Right ventricle myocardium superior (tissue), 1 donor: ENCODE data around the gene RYR2. TPM values are rescaled to one million over a fixed set of nuclear protein-coding genes. Genes with fewer than 3 reads are reported as not detected.
A peak's percentile ranks its signal among the peaks of the same experiment; 100 is the strongest.

Experiments
- ATAC-seq: fragments of 200-7000 bp; cut with Tn5 transposase; one replicate; pipeline ENCODE4 v1.9.1; 2020; ENCODE audit warnings: mild to moderate bottlenecking; ENCODE audit not compliant: poor library complexity
- DNase-seq: peaks from one replicate; pipeline ENCODE4 v3.0.0-alpha.2; 2020
- intact Hi-C: fragments of 100-400 bp; cut with DNase I; formaldehyde crosslinking; loops from one replicate; pipeline ENCODE4 v1.11.2; 2022
- microRNA-seq: library from miRNA; unstranded; fragments of <30 nt; microRNA quantifications from one replicate; pipeline ENCODE4 v1.2.0, GENCODE V29; 2020
- total RNA-seq: library from RNA; stranded (reverse); fragmentation: NEBNext Ultra II Directional; extraction: Animal tissue kit (Norgen Biotek cat#: 25700); gene quantifications from one replicate; pipeline ENCODE4 v1.2.1, GENCODE V29; 2021
- donor health status: DM: no; HTN: yes; CAD: no; lungs with severe emphysema.

RYR2 gene
- total RNA-seq, 1 donor from 2014 or later, result 744 TPM

- ATAC-seq, result peak; percentile 96
- intact Hi-C loops, result no loop called here
- peak; percentile 86 for DNase-seq
These were observed 822.6 kb downstream of the RYR2 start for GRCh38 chr1:237864338-237865244.

GRCh38 chr1:237867380-237867888 is 825.5 kb downstream of the RYR2 start:
- no peak for DNase-seq
- ATAC-seq, result no peak
- intact Hi-C loops, result no loop called here

DNA sequence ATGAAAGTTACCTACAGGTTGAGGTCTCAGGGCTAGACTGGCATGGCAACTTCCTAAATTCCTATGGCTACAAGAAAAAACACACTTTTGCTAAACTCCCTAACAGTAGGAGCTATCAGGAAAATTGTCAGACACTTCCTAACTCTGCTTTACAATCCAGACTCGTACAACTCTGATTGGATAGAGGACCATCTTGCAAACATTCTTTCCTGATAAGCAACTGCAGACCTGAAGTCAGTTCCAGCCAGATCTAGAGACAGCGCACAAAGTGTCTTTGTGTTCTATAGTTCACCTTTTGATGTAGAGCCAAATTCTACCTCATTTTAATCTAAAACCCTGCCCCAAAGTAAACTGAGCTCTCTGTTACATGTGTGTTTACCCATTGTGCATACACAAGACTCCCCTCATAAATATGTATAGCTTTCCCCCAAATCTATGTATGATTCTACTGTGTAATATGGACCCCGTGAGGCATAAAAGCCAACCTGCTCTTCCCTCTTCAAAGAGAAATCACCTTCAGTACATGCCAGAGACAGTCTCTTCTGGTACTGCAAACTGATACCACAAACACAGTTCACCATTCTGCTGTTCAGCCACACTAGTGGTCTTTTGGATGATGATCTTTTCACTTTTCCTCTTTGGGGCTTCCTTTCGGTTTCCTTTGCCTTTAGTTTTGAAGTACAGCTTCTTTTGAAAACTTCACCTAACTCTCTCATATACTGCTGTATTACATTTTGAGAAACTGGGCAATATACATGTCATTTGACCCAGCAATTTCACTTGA is 827.0 kb downstream of the RYR2 start:
- intact Hi-C loops, result no loop called here
- ATAC-seq (no peak), DNase-seq (no peak)

GRCh38 chr1:237873487-237874211 is 831.7 kb downstream of the RYR2 start:
- DNase-seq (no peak), ATAC-seq (no peak)
- intact Hi-C loops, result no loop called here

- ATAC-seq (no peak), DNase-seq (no peak)
- intact Hi-C loops, result no loop called here
These were observed 833.3 kb downstream of the RYR2 start for GRCh38 chr1:237875291-237875690.

- intact Hi-C loops, result no loop called here
- DNase-seq, result no peak
- ATAC-seq, result no peak
These were observed 835.6 kb downstream of the RYR2 start for GRCh38 chr1:237877631-237878030.

DNA sequence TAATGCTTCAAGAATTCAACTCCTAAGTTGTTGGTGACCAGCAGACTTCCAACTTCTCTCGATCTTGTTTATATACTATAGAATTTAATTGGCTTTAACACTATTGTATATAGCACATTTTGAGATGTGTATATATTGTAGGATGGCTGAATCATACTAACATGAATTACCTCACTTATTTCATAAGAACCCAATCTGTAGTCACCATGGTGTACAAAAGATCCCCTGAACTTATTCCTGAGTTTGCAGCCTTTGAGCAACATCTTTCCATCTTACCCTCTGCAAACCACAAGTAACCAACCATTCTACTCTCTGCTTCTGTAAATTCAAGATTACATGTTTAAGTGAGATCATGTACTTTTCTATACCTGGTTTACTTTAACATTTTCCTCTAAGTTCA is 836.4 kb downstream of the RYR2 start:
- DNase-seq, result no peak
- ATAC-seq, result no peak
- intact Hi-C loops, result no loop called here

DNA sequence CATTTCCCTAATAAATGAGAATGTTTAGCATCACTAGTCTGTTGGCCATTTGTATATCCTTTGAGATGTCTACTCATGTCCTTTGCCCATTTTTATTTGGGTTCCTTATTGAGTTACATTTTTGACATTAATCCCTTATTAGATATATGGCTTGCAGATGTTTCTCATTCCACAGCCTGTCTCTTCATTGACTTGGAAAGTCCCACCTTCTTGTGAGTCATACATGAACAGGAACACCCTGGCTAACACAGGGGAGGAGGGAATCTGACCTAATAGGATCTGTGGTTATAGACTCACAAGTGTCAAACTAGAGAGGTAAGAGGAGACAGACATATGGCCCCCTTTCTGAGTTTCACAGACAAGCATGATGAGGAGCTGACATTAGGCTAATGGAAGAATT is 837.2 kb downstream of the RYR2 start:
- intact Hi-C loops, result no loop called here
- ATAC-seq, result no peak

More for the DNA sequence above, 837.2 kb downstream of the RYR2 start:
- DNase-seq, result no peak

Small RNA genes lying within 50 kb of the gene (microRNA-seq; reads per million reads assigned to microRNA genes)
- gene MIR4428, result 1.9 reads per million

Other genes starting within 250 kb of the RYR2 start
- gene MTR, start 246.9 kb upstream of the RYR2 start, total RNA-seq, result 47.2 TPM
- not detected for gene MT1HL1, start 37.7 kb upstream of the RYR2 start, total RNA-seq